AG04449 (cell line): ENCODE measurements around the gene RPLP1.
A peak's percentile ranks its signal among the peaks of the same experiment; 100 is the strongest.

Experiments
- CTCF ChIA-PET: fragments of 350-600 bp; formaldehyde crosslinking; extraction: SDS; loops from one replicate; lab custom pipeline; 2021; ENCODE audit warnings: antibody characterized with exemption; lab: Yijun Ruan, JAX
- POLR2A ChIA-PET: fragments of 400-600, 350-600 bp; formaldehyde crosslinking; extraction: SDS; loops from one replicate; lab custom pipeline; 2020; ENCODE audit warnings: antibody characterized with exemption, inconsistent platforms; lab: Yijun Ruan, JAX
- DNase-seq: peaks from one replicate; pipeline ENCODE4 v3.0.0-alpha.2; 2010; ENCODE audit warnings: low read depth, low spot score
- H3K4me3 ChIP-seq: 2 replicates; pipeline ENCODE4 v1.5.1; 2011; ENCODE audit warnings: low read depth, mild to moderate bottlenecking, control low read depth, low read length
- CTCF ChIP-seq: IDR thresholded peaks from one replicate; pipeline ENCODE4 v1.5.1; 2011; ENCODE audit warnings: mild to moderate bottlenecking, moderate library complexity, low read length, control low read depth, inconsistent platforms; ENCODE audit not compliant: insufficient read depth; ENCODE audit errors: missing control alignments

The RPLP1 gene

GRCh38 chr15:69415381-69415780 is 37.2 kb upstream of the RPLP1 start:
- CTCF ChIA-PET, result no interaction called here
- TF ChIP-seq CTCF, result no peak
- no peak for DNase-seq
- H3K4me3 ChIP-seq, result peak overlapping the region; percentile 98
- POLR2A ChIA-PET, result interaction anchor here (0.6 to 2.3 kb wide), 5 partner anchors 11 to 47 kb away, joined by 3 to 23 read pairs (median 3); partner anchors contain the start of gene RPLP1

DNA sequence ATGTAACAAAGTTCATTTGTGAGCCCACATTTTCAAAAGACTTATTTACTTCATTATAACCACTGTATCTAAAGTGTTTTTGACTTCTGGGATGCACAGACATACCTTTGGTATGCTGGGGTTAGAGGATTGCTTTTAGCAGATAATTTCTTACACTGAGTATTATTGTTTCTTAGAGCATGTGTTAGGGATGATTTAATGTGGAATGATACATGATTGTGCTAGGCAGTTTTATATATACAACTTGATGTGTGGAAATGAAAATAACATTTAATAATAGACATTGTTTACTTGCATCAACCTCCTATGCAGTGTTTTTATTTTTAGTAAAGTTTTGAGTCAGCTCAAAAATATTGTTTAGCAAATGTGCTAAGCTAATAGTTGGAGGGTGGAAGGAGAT is 35.0 kb upstream of the RPLP1 start:
- CTCF ChIA-PET, result interaction anchor here (0.6 to 1.2 kb wide), 2 partner anchors 36 to 855 kb away, joined by 3 read pairs; no protein-coding TSS in a partner anchor
- no peak overlapping the region for H3K4me3 ChIP-seq
- DNase-seq, result no peak
- TF ChIP-seq CTCF, result no peak
- POLR2A ChIA-PET, result interaction anchor here (1.0 kb wide), 1 partner anchor 45 kb away, joined by 5 read pairs; no protein-coding TSS in a partner anchor

- no peak for DNase-seq
- POLR2A ChIA-PET, result no interaction called here
- TF ChIP-seq CTCF, result no peak
- no peak overlapping the region for H3K4me3 ChIP-seq
- CTCF ChIA-PET, result interaction anchor here (1.1 kb wide), 1 partner anchor 27 kb away, joined by 3 read pairs; no protein-coding TSS in a partner anchor
These were observed 31.1 kb upstream of the RPLP1 start for GRCh38 chr15:69421498-69421897.

DNA sequence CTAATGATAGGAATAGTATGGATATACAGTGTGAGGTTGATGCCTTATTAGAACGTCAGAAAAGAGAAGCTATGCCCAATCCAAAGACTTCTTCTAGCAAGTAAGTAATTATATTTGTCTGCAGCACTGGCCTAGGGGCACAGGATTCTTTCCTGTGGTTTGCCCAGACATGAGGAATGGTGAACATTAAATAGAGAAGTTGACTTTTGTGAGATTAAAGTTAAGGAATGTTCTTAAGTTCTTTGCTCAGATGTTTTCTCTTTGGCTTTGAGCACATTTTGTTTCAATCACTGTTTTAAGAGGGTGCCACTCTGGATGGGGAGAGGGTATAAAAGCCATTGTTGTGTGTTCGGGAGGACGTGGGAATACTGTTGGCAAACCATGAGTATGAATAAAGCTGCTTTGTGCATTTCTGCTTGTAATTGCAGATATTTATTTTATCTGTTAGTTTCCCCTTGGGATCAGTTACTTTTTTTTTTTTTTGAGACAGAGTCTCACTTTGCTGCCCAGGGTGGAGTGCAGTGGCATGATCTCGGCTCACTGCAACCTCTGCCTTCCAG is 30.2 kb upstream of the RPLP1 start:
- H3K4me3 ChIP-seq, result no peak overlapping the region
- POLR2A ChIA-PET, result interaction anchor here (0.6 kb wide), 1 partner anchor 29 kb away, joined by 3 read pairs; no protein-coding TSS in a partner anchor
- no peak for DNase-seq
- no peak for TF ChIP-seq CTCF
- CTCF ChIA-PET, result interaction anchor here (1.1 to 2.0 kb wide), 2 partner anchors 28 to 40 kb away, joined by 3 to 11 read pairs; no protein-coding TSS in a partner anchor

- POLR2A ChIA-PET, result interaction anchor here (0.9 to 1.1 kb wide), 2 partner anchors 10 to 28 kb away, joined by 4 to 5 read pairs; partner anchors contain the start of gene KIF23
- no peak for DNase-seq
- no peak for TF ChIP-seq CTCF
- no peak overlapping the region for H3K4me3 ChIP-seq
- CTCF ChIA-PET, result interaction anchor here (1.0 to 2.0 kb wide), 4 partner anchors 9 to 41 kb away, joined by 3 to 11 read pairs (median 4); no protein-coding TSS in a partner anchor
These were observed 28.6 kb upstream of the RPLP1 start for GRCh38 chr15:69424001-69424400.

DNA sequence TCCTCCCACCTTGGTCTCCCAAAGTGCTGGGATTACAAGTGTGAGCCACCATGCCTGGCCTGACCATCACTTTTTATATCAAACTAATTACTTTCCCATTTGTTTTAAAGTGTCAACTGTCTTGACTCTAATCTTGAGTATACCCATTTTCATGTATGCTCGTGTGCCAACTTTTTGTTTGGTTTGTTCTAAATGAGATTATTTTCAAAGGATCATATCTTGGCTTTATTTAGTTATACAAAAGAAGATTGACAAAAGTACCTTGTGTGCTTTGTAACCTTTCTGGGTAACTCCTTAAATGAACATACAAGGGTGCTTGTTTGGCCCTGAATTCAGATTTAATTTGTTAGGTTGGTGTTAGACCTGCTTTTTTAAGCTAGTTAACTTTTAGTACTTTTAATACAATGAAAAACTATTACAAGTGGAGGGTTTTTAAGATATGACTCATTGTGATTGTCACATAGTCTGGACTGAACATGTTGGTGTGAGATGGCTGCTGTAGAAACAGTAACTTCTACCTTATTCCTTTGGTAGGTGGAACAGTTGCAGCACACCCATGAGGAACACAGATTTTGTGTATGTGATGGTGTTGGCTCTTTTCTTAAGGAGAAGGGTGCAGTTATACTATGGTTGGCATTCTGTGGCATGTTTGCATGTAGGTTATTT is 27.7 kb upstream of the RPLP1 start:
- DNase-seq, result no peak
- CTCF ChIA-PET, result interaction anchor here (1.3 to 1.6 kb wide), 3 partner anchors 8 to 40 kb away, joined by 4 to 7 read pairs (median 4); no protein-coding TSS in a partner anchor

More for the DNA sequence above, 27.7 kb upstream of the RPLP1 start:
- TF ChIP-seq CTCF, result no peak
- no peak overlapping the region for H3K4me3 ChIP-seq
- POLR2A ChIA-PET, result interaction anchor here (0.9 to 1.1 kb wide), 2 partner anchors 11 to 27 kb away, joined by 4 to 5 read pairs; partner anchors contain the start of gene KIF23
